ENCODE results near the gene SCAPER. TPM values are rescaled to one million over a fixed set of nuclear protein-coding genes. Genes with fewer than 3 reads are reported as not detected.

The SCAPER gene
- total and polyA plus RNA-seq, 10 of the 15 experiments (the other 5 are each of a cell fraction or from before 2014, with no cell fraction given), result 1.0 to 7.7 (median 3.9) TPM

DNA sequence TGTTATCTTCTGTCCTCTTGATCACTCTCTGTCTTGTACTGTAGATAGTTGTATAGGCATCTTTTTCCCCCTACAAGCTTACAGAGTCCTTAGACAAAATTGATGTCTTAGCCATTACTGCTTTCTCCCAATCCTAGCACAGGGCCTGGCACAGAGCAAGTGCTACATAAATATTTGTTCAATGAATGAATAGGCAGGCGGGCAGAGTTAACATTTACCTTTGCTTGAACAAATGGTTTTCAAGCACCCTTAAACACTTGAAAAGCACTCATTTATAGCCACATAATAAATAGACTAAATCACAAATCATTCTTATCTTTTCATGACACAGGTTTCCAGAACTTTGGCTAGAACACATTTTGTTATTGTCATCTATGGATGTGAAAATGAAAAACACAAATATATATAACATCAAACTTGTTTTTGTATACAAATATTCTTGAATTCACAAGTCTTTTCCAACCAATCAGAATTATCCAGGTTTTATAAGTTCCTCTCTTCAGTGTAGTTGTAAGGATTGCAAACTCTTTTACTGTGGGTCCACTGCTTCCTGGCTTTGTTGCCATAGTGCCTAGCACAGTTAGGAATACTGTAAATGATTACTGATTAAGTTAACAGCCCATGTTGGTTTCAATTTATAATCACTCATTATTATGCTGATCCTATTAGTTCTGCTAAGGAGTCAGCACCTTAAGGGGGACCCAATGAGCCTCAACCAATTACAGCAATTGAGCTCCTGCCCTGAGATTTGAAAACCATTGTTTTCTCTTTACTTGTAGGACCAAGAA, 506.6 kb downstream of the SCAPER start:
- DNase-seq (ENCODE audit: low read depth, low spot score), result no peak
- Histone ChIP-seq H3K27ac (ENCODE audit: control insufficient read depth, insufficient read depth) (no peak overlapping the region), H2AFZ (ENCODE audit: control insufficient read depth, low read depth, low read length) (no peak overlapping the region), H3K4me2 (ENCODE audit: control insufficient read depth, insufficient read depth) (no peak overlapping the region), H4K20me1 (ENCODE audit: control insufficient read depth, insufficient read depth) (no peaks in the 10 kb centered on the region), H3K36me3 (ENCODE audit: control insufficient read depth in 2 of 2, insufficient read depth in 2 of 2, low read length in 1 of 2) (no peaks in the 10 kb centered on the region), H3K9ac (ENCODE audit: control insufficient read depth, insufficient read depth, low read length) (no peak overlapping the region), H3K4me3 (no peak overlapping the region), H3K4me1 (ENCODE audit: control insufficient read depth, insufficient read depth, low read length) (no peaks in the 10 kb centered on the region), H3K27me3 (replicated peaks in 1 of 2; ENCODE audit: control insufficient read depth in 2 of 2, insufficient read depth in 2 of 2, low read length in 1 of 2) (no peaks in the 10 kb centered on the region), H3K79me2 (ENCODE audit: control insufficient read depth, insufficient read depth, low read length) (no peaks in the 10 kb centered on the region), H3K9me3 (replicated peaks; ENCODE audit: control insufficient read depth, insufficient read depth, low read length) (no peaks in the 10 kb centered on the region)
- BruUV-seq (replicated peaks), result no TSS peak
- in situ Hi-C loops (cut with MboI) (no loop called here), intact Hi-C loops (cut with micrococcal nuclease; ENCODE audit: unreplicated experiment) (no loop called here)
- ATAC-seq, result no peak
- WGBS (ENCODE audit: insufficient coverage, insufficient replicate concordance, low lambda C conversion rate, missing lambda C conversion rate), result 94% methylated on average over 1 of the region's 1 CpG
- ChIA-PET RAD21 (ENCODE audit: unreplicated experiment) (no interaction called here), CTCF (no interaction called here), POLR2A (no interaction called here), SMC1A (ENCODE audit: uncharacterized antibody, unreplicated experiment) (no interaction called here)
- TF ChIP-seq TAF1 (IDR thresholded peaks at IDR 0.05; ENCODE audit: borderline replicate concordance, low read depth, low read length), result no peak
- no peak for TF ChIP-seq SIN3A (IDR thresholded peaks at IDR 0.05; ENCODE audit: low read depth, low read length)
- no peak for TF ChIP-seq CREM (IDR thresholded peaks at IDR 0.05; ENCODE audit: low read depth)
- no peak for TF ChIP-seq POLR2AphosphoS5 (IDR thresholded peaks at IDR 0.05; ENCODE audit: low read length)
- TF ChIP-seq WRNIP1 (IDR thresholded peaks at IDR 0.05; ENCODE audit: borderline replicate concordance, low read depth, low read length), result no peak
- TF ChIP-seq YY1 (IDR thresholded peaks at IDR 0.05; ENCODE audit: low read depth, low read length), result no peak
- no peak for TF ChIP-seq CTCF (IDR thresholded peaks at IDR 0.05 in 2 of 3, conservative IDR thresholded peaks at IDR 0.05 in 1 of 3; ENCODE audit: control insufficient read depth in 2 of 3, extremely low read depth in 1 of 3, insufficient read depth in 1 of 3, low read depth in 3 of 3, low read length in 3 of 3)
- no peak for TF ChIP-seq TCF7 (IDR thresholded peaks at IDR 0.05; ENCODE audit: borderline replicate concordance)
- TF ChIP-seq ETV6 (conservative IDR thresholded peaks at IDR 0.05 in 1 of 2, IDR thresholded peaks at IDR 0.05 in 1 of 2; ENCODE audit: borderline replicate concordance in 1 of 2, low read depth in 1 of 2), result no peak
- TF ChIP-seq RAD51 (IDR thresholded peaks at IDR 0.05), result no peak
- FAIRE-seq, result no peak

Measured in GM12878 (cell line).